ENCODE measurements around the gene ATP5F1B. TPM values are rescaled to one million over a fixed set of nuclear protein-coding genes. Genes with fewer than 3 reads are reported as not detected.
A peak's percentile ranks its signal among the peaks of the same experiment; 100 is the strongest.

The ATP5F1B gene
- total and polyA plus RNA-seq, 2 donors (not counting 1 experiment from before 2014, with no cell fraction given) = 613 to 965 TPM

DNA sequence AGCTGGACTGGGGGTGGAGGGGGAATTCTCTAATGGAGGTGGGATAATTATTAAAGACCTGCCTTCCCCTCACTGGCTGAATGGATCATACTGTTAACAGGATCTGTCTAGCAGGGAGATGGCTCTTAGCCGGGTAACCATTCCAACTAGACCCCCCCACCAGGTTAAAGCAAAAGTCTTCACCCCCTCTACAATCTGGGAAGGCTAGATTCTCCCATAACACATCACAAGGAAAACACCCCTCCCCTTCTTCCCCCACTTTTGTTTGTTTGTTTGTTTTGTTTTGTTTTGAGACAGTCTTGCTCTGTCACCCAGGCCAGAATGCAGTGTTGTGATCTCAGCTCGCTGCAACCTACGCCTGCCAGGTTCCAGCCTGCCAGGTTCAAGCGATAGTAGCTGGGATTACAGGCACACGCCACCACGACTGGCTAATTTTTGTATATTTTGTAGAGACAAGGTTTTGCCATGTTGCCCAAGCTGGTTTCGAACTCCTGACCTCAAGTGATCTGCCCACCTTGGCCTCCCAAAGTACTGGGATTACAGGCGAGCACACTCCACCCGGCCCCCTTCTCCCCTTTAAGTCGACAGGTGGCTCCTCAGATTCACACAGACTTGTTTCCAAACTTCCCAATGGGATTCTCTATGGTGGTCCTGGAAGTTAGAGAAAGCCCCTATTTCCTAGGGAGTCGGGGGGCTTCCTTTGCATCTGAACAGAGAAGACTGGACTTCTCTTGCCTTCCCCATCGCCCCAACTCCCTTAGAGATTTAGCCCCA, 12.1 kb downstream of the ATP5F1B start:
- Histone ChIP-seq H3K4me2 (ENCODE audit: extremely low read depth, insufficient read depth, low read length) (peak overlapping the region; percentile 42), H4K20me1 (ENCODE audit: control insufficient read depth, extremely low read depth, insufficient read depth, low read length) (no peaks in the 10 kb centered on the region), H3K79me2 (ENCODE audit: control insufficient read depth, insufficient read depth, low read length) (peaks cover 65% of the 10 kb centered on the region), H3K4me3 (replicated peaks in 1 of 4; ENCODE audit: control extremely low read depth in 1 of 4, insufficient read depth in 1 of 4, low read depth in 3 of 4, low read length in 4 of 4) (peak overlapping the region; percentile 69 to 81 (median 76)), H3K9me3 (ENCODE audit: control insufficient read depth, insufficient read depth, low read depth, low read length) (no peaks in the 10 kb centered on the region), H3K36me3 (ENCODE audit: control insufficient read depth, insufficient read depth, low read length) (peaks cover 6% of the 10 kb centered on the region), H3K27ac (ENCODE audit: insufficient read depth, low read length) (no peak overlapping the region), H3K9ac (ENCODE audit: insufficient read depth, low read length) (no peak overlapping the region), H3K27me3 (ENCODE audit: control insufficient read depth, insufficient read depth, low read length) (no peaks in the 10 kb centered on the region), H2AFZ (ENCODE audit: low read length) (no peak overlapping the region), H3K4me1 (ENCODE audit: control insufficient read depth, extremely low read depth, insufficient read depth, low read length) (peaks cover 22% of the 10 kb centered on the region)
- TF ChIP-seq, protein P1, sequence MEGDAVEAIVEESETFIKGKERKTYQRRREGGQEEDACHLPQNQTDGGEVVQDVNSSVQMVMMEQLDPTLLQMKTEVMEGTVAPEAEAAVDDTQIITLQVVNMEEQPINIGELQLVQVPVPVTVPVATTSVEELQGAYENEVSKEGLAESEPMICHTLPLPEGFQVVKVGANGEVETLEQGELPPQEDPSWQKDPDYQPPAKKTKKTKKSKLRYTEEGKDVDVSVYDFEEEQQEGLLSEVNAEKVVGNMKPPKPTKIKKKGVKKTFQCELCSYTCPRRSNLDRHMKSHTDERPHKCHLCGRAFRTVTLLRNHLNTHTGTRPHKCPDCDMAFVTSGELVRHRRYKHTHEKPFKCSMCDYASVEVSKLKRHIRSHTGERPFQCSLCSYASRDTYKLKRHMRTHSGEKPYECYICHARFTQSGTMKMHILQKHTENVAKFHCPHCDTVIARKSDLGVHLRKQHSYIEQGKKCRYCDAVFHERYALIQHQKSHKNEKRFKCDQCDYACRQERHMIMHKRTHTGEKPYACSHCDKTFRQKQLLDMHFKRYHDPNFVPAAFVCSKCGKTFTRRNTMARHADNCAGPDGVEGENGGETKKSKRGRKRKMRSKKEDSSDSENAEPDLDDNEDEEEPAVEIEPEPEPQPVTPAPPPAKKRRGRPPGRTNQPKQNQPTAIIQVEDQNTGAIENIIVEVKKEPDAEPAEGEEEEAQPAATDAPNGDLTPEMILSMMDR (conservative IDR thresholded peaks at IDR 0.05 in 1 of 2, IDR thresholded peaks at IDR 0.05 in 1 of 2; ENCODE audit: low read depth in 1 of 2, low read length in 2 of 2) = no peak
- no peak for TF ChIP-seq EZH2 (IDR thresholded peaks at IDR 0.05; ENCODE audit: low read length, missing control alignments)
- DNase-seq (ENCODE audit: low read depth in 2 of 2) = no peak

DNA sequence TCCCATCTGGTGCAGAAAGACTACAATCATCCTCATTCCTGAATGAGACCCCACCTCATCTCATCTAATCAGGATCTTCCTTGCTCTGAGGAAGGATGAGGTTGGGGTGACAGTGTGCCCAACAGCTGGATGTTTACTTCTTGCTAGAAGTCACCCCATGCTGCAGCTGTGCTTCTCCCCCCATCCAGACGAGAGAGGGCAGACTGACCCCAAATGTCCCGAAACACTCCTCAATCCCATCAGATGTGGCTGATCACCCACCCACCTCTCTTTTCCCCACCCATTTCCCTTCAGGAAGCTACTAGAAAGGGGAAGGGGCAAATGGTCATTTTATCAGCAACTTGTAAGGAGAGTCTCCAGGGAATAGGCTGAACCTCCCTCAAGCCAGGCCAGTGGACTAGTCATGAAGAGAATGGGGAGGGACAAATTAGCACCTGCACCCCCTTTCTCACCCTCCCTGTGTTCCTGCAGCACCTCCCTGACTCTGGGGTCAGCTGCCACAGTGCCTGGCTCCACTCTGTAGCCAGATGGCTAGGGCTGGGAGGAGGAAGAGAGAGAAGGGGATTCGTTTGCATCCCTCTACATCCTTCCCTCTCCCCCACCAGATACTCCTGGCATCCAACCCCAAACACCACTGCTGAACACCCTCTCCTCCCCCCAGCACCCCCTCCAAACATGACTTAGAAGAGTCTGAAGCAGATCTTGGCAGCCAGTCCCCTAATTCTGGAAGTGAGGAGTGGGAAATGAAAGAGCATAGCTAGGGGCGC, 12.9 kb downstream of the ATP5F1B start:
- H4K20me1 ChIP-seq (ENCODE audit: control insufficient read depth, extremely low read depth, insufficient read depth, low read length) = no peaks in the 10 kb centered on the region
- H3K4me2 ChIP-seq (ENCODE audit: extremely low read depth, insufficient read depth, low read length) = peak overlapping the region; percentile 42
- H3K27ac ChIP-seq (ENCODE audit: insufficient read depth, low read length) = no peak overlapping the region
- DNase-seq (ENCODE audit: low read depth in 2 of 2) = no peak
- peak overlapping the region in 2 of 4 experiments; percentile 76 to 81 for H3K4me3 ChIP-seq (replicated peaks in 1 of 4; ENCODE audit: control extremely low read depth in 1 of 4, insufficient read depth in 1 of 4, low read depth in 3 of 4, low read length in 4 of 4)
- TF ChIP-seq EZH2 (IDR thresholded peaks at IDR 0.05; ENCODE audit: low read length, missing control alignments) = no peak
- TF ChIP-seq, protein P1 (conservative IDR thresholded peaks at IDR 0.05 in 1 of 2, IDR thresholded peaks at IDR 0.05 in 1 of 2; ENCODE audit: low read depth in 1 of 2, low read length in 2 of 2) = no peak
- H2AFZ ChIP-seq (ENCODE audit: low read length) = no peak overlapping the region
- H3K9ac ChIP-seq (ENCODE audit: insufficient read depth, low read length) = no peak overlapping the region
- peaks cover 25% of the 10 kb centered on the region for H3K4me1 ChIP-seq (ENCODE audit: control insufficient read depth, extremely low read depth, insufficient read depth, low read length)
- H3K36me3 ChIP-seq (ENCODE audit: control insufficient read depth, insufficient read depth, low read length) = peaks cover 3% of the 10 kb centered on the region
- no peaks in the 10 kb centered on the region for H3K27me3 ChIP-seq (ENCODE audit: control insufficient read depth, insufficient read depth, low read length)
- H3K9me3 ChIP-seq (ENCODE audit: control insufficient read depth, insufficient read depth, low read depth, low read length) = no peaks in the 10 kb centered on the region
- peaks cover 72% of the 10 kb centered on the region for H3K79me2 ChIP-seq (ENCODE audit: control insufficient read depth, insufficient read depth, low read length)
